Measurements from ENCODE around the gene PIAS4. TPM values are rescaled to one million over a fixed set of nuclear protein-coding genes. Genes with fewer than 3 reads are reported as not detected.

PIAS4 gene, protein sequence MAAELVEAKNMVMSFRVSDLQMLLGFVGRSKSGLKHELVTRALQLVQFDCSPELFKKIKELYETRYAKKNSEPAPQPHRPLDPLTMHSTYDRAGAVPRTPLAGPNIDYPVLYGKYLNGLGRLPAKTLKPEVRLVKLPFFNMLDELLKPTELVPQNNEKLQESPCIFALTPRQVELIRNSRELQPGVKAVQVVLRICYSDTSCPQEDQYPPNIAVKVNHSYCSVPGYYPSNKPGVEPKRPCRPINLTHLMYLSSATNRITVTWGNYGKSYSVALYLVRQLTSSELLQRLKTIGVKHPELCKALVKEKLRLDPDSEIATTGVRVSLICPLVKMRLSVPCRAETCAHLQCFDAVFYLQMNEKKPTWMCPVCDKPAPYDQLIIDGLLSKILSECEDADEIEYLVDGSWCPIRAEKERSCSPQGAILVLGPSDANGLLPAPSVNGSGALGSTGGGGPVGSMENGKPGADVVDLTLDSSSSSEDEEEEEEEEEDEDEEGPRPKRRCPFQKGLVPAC
- 29.7 TPM for total RNA-seq

DNA sequence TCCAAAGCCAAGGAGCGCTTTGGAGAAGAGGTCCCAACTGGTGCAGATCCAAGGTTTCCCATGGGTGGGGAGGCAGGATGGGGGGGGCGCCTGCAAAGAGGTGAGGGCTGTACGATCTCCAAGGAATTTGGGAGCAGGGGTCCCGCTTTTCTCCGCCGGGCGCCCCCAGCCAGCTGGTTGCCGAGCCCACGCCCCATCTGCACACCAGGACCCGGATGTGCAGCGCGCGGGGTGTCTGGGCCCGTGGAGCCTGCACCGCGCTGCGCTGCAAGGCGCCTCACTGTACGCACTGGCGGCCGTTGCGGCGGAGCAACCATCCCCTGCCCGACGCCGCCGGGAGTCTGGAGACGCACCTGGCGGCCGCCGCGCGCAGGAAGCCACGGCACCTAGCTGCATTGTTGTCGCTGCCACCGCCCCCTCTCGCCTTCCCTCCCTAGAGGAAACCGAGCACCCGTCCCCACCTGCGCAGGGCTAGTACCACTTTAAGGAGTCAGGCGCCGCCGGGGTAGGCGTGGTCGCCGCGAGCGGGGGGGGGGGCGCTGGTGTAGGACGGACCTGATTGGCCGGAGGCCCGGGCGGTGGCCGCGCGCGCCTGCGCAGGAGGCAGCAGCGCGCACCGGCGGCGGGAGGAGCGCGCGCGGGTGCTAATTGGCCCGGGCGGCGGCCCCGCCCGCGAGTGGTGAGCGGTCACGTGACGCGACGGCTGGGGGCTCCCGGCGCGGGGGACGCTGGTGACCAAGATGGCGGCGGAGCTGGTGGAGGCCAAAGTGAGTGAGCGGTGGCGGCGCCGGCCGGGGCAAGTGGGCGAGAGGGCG, at the start of gene PIAS4:
PIAS4 (plus strand) TSS at position 716 of the 815 bp plus-strand sequence; CDS start at position 741, 25 bp downstream.

DNA sequence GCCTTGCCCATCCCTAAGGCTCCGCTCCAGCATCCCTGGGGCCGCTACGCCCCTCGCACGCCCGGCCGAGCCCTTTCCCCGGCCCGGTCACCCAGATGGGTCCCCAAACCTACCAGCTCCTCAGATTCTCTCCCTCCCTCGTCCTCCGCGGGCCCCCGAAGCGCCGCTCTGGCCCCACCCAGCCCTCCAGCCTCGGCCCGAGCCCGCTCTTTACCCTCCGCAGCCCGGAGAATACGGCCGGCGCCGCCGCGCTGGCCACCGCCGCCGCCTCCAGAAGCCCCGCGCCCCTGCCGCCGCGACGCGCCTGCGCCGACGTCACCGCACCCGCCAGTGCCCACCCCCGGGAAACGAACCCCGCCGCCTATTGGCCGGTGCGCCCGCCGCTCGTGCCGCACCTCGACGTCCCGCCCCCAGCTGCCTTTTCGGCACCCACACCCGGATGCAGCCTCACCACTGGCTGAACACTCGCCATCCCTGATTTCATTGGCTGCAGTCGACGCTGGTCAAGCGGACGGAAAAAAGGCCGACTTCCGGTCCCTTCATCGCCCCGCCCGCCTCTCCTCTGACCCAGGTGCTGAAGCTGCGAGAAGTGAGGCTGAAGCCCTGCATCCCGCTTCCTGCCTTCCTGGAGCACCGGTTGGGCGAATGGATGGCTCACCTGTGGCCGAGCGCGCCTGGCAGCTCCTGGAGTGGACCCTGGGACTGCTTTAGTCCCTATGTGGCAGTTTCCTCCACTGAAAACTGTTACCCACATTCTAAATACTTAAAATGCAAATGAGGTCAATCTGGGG, 36.5 kb upstream of the PIAS4 start, which contains the start of gene DAPK3:
DAPK3 (minus strand) TSS at position 292 of the 791 bp plus-strand sequence. CDS start 1,364 bp downstream, outside the sequence.

DNA sequence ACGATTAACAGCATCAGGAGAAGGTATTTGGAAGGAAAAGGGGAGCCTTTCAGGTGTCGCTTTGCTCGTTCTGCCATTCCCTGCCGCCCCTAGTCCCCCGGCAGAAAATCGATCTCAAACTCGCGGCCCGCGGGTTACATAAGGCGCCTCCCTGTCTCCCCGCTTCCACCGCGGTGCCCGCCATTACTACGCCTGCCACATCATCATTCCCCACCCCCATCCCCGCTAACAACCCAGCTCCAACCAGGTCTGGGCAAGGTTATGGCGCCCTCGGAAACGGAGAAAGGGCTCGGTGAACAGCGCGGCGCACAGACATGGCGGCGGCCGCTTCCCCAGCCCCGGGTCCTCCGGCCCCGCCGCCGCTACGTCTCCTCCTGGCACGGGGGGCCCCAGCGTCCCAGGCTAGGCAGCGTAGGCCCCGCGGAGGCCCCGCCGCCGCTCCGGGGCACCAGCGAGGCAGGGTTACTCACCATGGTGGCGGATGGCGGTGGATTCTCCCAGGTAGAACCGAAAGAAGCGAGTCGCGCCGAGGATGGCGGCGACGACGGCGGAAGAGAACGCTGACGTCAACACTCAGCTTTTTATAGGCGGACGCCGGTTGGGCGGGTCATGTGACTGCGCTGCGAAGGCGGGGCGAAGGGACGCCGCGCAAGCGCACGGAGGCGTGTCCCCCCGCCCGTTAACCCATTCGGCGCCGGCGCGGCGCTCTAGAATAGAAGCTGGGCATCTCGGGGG, 22.5 kb upstream of the PIAS4 start, which contains the start of gene EEF2:
EEF2 (minus strand) TSS at position 556 of the 735 bp plus-strand sequence; CDS start at position 473, 83 bp downstream.

DNA sequence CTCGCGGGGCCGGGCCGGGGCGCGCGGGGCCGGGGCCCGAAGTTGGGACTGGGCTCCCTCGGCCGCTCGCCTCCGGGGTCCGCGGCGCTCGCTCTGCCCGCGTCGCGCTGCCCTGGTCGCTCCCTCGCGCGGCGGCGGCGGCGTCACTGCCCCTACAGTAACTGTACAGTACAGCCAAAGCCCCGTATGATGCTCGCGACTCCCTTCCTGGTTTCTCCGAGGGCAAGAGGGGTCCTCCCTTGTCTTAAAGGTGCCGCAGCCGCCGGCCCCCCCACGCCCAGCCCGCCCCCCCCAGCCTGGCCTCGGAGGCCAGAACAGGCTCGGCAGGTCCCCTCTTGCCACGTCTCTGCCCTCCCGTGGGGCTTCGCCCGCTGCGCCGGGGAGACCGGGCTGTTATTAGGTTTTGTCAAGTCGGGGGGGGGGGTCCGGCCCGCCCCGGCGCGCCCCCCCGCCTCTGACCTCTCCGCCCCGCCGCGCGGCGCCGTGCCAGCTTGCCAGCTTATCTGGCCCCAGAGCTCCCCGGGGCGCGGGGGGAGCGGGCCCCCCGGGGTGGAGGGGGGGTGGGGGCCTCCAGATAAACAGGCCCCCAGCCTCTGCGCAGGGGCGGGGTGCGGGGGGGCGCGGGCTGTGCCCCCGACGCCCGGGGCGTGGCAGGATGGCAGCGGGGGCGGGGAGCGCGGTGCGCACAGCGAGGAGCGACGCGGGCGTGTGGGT, 59.3 kb downstream of the PIAS4 start, which contains the start of gene ZBTB7A:
ZBTB7A (minus strand) TSS at position 218 of the 714 bp plus-strand sequence. CDS start 11,667 bp downstream, outside the sequence.

Small RNA genes within 50 kb of the gene (small RNA-seq; reads per million reads assigned to genes)
- 6.8 reads per million, percentile 88 among the genes with 10 or more reads in this experiment for gene SNORD37 (ENCODE audit: low replicate concordance)

Other genes starting within 250 kb of the PIAS4 start
- 25.4 TPM for gene APBA3, start 246.0 kb upstream of the PIAS4 start, total RNA-seq
- 14.7 TPM for gene MRPL54, start 245.1 kb upstream of the PIAS4 start, total RNA-seq
- gene RAX2, start 235.5 kb upstream of the PIAS4 start, total RNA-seq, result not detected
- 19.7 TPM for gene MATK, start 221.4 kb upstream of the PIAS4 start, total RNA-seq
- 15.0 TPM for gene ZFR2, start 138.7 kb upstream of the PIAS4 start, total RNA-seq
- 109 TPM for gene ATCAY, start 127.1 kb upstream of the PIAS4 start, total RNA-seq
- gene NMRK2, start 74.7 kb upstream of the PIAS4 start, total RNA-seq, result not detected
- gene DAPK3, start 36.6 kb upstream of the PIAS4 start, total RNA-seq, result 62.6 TPM
- gene EEF2, start 22.3 kb upstream of the PIAS4 start, total RNA-seq, result 1,934 TPM
- 3.4 TPM for gene ZBTB7A, start 59.2 kb downstream of the PIAS4 start, total RNA-seq
- gene MAP2K2, start 116.4 kb downstream of the PIAS4 start, total RNA-seq, result 65.1 TPM
- gene CREB3L3, start 145.9 kb downstream of the PIAS4 start, total RNA-seq, result not detected
- 13.1 TPM for gene SIRT6, start 174.8 kb downstream of the PIAS4 start, total RNA-seq
- 14.7 TPM for gene ANKRD24, start 175.0 kb downstream of the PIAS4 start, total RNA-seq
- not detected for gene EBI3, start 221.8 kb downstream of the PIAS4 start, total RNA-seq
- 19.1 TPM for gene YJU2, start 239.3 kb downstream of the PIAS4 start, total RNA-seq

Measured in parietal lobe (tissue), 2 donors.